ENCODE results near the gene EBI3. TPM values are rescaled to one million over a fixed set of nuclear protein-coding genes. Genes with fewer than 3 reads are reported as not detected.

The EBI3 gene
- total and polyA plus RNA-seq, 2 of the 8 experiments (the other 6 are each of a cell fraction or from before 2014, with no cell fraction given), result 0.99 to 8.4 TPM

- TF ChIP-seq CHD7 (IDR thresholded peaks at IDR 0.05; ENCODE audit: insufficient replicate concordance, low read length) (no peak), KDM1A (IDR thresholded peaks at IDR 0.05; ENCODE audit: borderline replicate concordance, low read length) (peak; percentile 73; the same call in 1 of the 2 replicates), BCL11A (IDR thresholded peaks at IDR 0.05; ENCODE audit: low read depth in 2 of 2, low read length in 2 of 2) (no peak), JUN (IDR thresholded peaks at IDR 0.05; ENCODE audit: low read depth, low read length) (no peak), SIRT6 (IDR thresholded peaks at IDR 0.05; ENCODE audit: low read length) (no peak)
Observed at GRCh38 chr19:4216846-4217245, 12.5 kb upstream of the EBI3 start (continued).

All from H1 (cell line).